ENCODE measurements around the gene KLRB1. TPM values are rescaled to one million over a fixed set of nuclear protein-coding genes. Genes with fewer than 3 reads are reported as not detected.
"Not testable (repeated sequence)": the region's sequence is repeated elsewhere in the genome, so short reads cannot be mapped to it uniquely, and the experiment has no call there.

Gene KLRB1
- polyA plus RNA-seq, 2 donors: 0.73 to 0.81 TPM

DNA sequence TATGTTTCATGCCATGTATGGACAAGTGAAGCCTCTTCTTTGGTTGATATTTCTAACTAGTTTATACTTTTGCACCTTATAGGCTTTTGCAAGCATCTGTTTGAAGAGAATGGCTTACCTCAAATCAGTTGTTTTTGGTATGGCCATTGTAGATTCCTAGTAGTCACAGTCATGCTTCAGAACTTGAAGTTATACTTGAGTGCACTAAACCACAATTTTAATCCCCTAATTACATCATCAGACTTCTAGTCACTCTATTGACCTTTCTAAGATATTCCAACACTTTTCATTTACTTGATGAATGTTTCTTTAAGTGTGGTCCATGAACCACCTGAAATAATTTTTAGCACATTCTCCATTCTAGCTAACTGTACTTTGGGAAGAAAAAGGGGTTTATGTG, 18.6 kb upstream of the KLRB1 start:
- H3K36me3 ChIP-seq (ENCODE audit: control insufficient read depth in 2 of 2, insufficient read depth in 2 of 2, low read length in 1 of 2): no peaks in the 10 kb centered on the region
- no peaks in the 10 kb centered on the region for H3K27me3 ChIP-seq (ENCODE audit: control insufficient read depth in 1 of 2, insufficient read depth in 2 of 2, low read length in 2 of 2)
- H3K9me3 ChIP-seq (ENCODE audit: control insufficient read depth in 2 of 2, insufficient read depth in 1 of 2, low read depth in 1 of 2, low read length in 1 of 2): no peaks in the 10 kb centered on the region
- no peak overlapping the region for H3K27ac ChIP-seq (ENCODE audit: low read depth in 2 of 2, low read length in 1 of 2)
- no peak overlapping the region for H3K4me3 ChIP-seq (ENCODE audit: low read depth in 1 of 2, low read length in 2 of 2)
- H3K4me1 ChIP-seq (ENCODE audit: control insufficient read depth in 2 of 2, insufficient read depth in 2 of 2, low read length in 1 of 2): no peaks in the 10 kb centered on the region

DNA sequence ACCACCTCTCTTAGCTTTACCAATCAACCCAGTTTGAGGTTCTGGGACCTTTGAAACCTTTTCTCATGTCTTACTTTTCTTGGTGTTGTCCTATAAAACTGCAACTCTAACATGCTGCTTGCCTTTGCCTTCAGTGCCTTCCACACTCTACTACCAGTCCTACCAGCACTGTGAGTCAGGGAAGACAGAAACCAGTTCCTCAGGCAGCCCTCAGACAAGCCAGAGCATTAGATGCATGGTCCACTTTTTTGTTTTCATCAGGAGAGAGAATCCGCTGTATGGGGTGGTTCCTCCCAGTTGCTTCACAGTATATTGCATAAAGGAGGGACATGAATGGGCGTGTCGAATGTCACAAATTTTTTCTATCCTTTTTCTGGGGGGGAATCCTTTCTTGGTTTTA, 17.3 kb upstream of the KLRB1 start:
- no peak overlapping the region for H3K4me3 ChIP-seq (ENCODE audit: low read depth in 1 of 2, low read length in 2 of 2)
- no peaks in the 10 kb centered on the region for H3K27me3 ChIP-seq (ENCODE audit: control insufficient read depth in 1 of 2, insufficient read depth in 2 of 2, low read length in 2 of 2)
- H3K9me3 ChIP-seq (ENCODE audit: control insufficient read depth in 2 of 2, insufficient read depth in 1 of 2, low read depth in 1 of 2, low read length in 1 of 2): no peaks in the 10 kb centered on the region
- no peaks in the 10 kb centered on the region for H3K4me1 ChIP-seq (ENCODE audit: control insufficient read depth in 2 of 2, insufficient read depth in 2 of 2, low read length in 1 of 2)
- no peak overlapping the region for H3K27ac ChIP-seq (ENCODE audit: low read depth in 2 of 2, low read length in 1 of 2)
- 85 to 95% methylated on average over 3 of the region's 3 CpGs for WGBS, 2 donors
- H3K36me3 ChIP-seq (ENCODE audit: control insufficient read depth in 2 of 2, insufficient read depth in 2 of 2, low read length in 1 of 2): no peaks in the 10 kb centered on the region

DNA sequence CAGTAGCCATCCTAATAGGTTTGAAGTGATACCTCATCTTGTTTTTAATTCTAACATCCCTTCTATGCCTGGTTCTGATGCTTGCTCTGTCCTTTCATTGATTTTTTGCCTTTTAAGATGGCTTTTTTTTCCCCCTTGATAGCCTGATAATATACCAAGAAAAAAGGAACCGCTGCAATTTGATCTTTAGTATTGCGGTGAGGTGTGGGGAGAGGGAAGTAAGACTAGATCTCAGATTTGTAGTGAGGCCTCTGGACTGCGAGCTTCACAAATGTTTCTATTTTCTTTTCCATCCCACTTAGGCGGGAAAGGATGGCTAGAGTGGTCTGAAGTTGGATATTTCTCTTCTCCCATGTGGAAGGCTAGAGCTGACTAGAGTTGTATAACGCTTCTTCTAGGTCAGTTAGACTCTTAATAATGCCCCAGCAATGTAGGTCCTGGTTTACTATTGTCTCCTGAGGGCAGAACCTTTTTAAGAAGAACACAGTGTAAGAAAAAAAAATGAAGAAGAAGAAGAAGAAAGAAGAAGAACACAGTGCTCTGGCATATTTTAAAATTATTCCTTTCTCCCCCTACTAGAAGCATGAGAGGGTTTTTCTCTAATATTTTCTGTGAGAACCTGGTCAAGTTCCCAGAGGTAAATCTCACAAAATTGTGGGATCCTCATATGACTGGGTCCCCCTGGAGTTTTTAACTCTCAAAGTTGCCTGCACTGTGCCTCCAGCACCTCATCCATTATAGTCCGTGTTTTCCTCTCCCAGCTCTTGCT, 11.9 kb upstream of the KLRB1 start:
- Histone ChIP-seq H3K27me3 (ENCODE audit: control insufficient read depth in 1 of 2, insufficient read depth in 2 of 2, low read length in 2 of 2) (no peaks in the 10 kb centered on the region), H3K9me3 (ENCODE audit: control insufficient read depth in 2 of 2, insufficient read depth in 1 of 2, low read depth in 1 of 2, low read length in 1 of 2) (no peaks in the 10 kb centered on the region), H3K36me3 (ENCODE audit: control insufficient read depth in 2 of 2, insufficient read depth in 2 of 2, low read length in 1 of 2) (no peaks in the 10 kb centered on the region), H3K4me1 (ENCODE audit: control insufficient read depth in 2 of 2, insufficient read depth in 2 of 2, low read length in 1 of 2) (no peaks in the 10 kb centered on the region), H3K27ac (ENCODE audit: low read depth in 2 of 2, low read length in 1 of 2) (no peak overlapping the region), H3K4me3 (ENCODE audit: low read depth in 1 of 2, low read length in 2 of 2) (no peak overlapping the region)
- 88 to 94% methylated on average over 6 of the region's 6 CpGs for WGBS, 2 donors

DNA sequence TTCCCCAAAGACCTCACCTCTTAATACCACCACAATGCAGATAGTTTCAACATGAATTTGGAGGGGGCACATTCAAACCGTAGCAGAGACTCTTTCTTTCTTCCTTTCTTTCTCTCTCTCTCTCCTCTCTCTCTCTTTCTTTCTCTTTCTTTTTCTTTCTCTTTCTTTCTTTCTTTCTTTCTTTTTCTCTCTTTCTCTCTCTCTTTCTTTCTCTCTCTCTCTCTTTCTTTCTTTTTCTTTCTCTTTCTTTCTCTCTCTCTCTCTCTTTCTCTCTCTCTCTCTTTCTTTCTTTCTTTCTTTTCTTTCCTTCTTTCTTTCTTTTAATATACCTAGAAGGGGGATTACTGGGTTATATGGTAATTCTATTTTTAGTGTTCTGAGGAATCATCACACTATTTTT, 11.2 kb upstream of the KLRB1 start:
- not testable (repeated sequence) for H3K36me3 ChIP-seq (ENCODE audit: control insufficient read depth in 2 of 2, insufficient read depth in 2 of 2, low read length in 1 of 2); H3K4me1 ChIP-seq (ENCODE audit: control insufficient read depth in 2 of 2, insufficient read depth in 2 of 2, low read length in 1 of 2); H3K9me3 ChIP-seq (ENCODE audit: control insufficient read depth in 2 of 2, insufficient read depth in 1 of 2, low read depth in 1 of 2, low read length in 1 of 2); H3K4me3 ChIP-seq (ENCODE audit: low read depth in 1 of 2, low read length in 2 of 2); H3K27ac ChIP-seq (ENCODE audit: low read depth in 2 of 2, low read length in 1 of 2); H3K27me3 ChIP-seq (ENCODE audit: control insufficient read depth in 1 of 2, insufficient read depth in 2 of 2, low read length in 2 of 2)
- WGBS, 2 donors: 92 to 95% methylated on average over 1 of the region's 1 CpG

DNA sequence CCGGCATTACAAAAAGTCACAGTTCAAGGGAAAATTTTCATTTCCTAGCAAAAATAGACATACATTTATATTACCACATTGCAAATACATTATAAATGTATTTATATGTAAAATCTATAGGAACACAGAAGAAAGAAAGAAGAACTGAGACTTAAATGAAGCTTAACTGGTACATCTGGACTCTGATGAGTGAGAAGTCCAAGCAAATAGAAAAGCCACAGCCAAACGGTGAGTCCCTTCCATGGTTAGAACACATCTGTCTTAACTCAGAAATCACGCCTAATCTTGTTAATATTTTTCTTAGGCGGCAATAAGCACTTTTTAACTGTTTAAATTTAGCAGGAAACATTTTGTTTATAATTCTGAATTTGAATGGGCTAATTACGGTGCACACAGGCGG, 9.4 kb upstream of the KLRB1 start:
- H3K4me3 ChIP-seq (ENCODE audit: low read depth in 1 of 2, low read length in 2 of 2): no peak overlapping the region
- H3K27ac ChIP-seq (ENCODE audit: low read depth in 2 of 2, low read length in 1 of 2): no peak overlapping the region
- no peaks in the 10 kb centered on the region for H3K4me1 ChIP-seq (ENCODE audit: control insufficient read depth in 2 of 2, insufficient read depth in 2 of 2, low read length in 1 of 2)
- no peaks in the 10 kb centered on the region for H3K27me3 ChIP-seq (ENCODE audit: control insufficient read depth in 1 of 2, insufficient read depth in 2 of 2, low read length in 2 of 2)
- H3K9me3 ChIP-seq (ENCODE audit: control insufficient read depth in 2 of 2, insufficient read depth in 1 of 2, low read depth in 1 of 2, low read length in 1 of 2): no peaks in the 10 kb centered on the region
- H3K36me3 ChIP-seq (ENCODE audit: control insufficient read depth in 2 of 2, insufficient read depth in 2 of 2, low read length in 1 of 2): no peaks in the 10 kb centered on the region
- WGBS, 2 donors: 76 to 81% methylated on average over 6 of the region's 6 CpGs

DNA sequence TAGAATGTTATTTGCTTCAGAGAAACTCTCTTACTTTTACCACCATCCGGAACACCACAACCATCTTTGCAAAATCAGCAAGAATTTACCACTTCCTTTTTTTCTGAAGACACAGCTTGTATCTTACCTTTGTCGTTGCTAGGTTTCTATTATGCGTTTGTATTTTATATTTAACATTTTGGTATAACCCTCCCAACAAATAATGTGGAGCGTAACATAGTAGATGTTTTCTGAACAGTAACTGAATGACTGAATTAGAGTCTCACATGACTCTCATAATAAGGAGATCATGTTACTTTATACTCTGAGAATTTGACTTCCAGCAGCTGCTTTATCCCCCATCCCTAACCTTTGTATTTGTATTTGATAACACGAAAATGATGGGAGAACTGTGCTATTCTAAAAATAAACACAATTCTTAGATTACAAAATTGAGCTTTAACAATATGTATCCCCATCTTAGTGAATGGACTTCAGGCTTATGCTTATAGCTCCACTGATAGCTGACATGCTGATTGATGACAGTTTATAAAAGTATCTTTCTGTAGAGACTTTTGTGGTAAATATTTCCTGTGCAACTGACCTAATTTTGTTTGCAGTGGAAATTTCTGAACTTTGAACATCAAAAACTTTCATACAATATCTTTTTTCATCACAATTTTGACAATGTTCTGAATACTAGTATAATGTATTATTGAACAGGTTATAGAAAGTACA, 7.9 kb upstream of the KLRB1 start:
- Histone ChIP-seq H3K27me3 (ENCODE audit: control insufficient read depth in 1 of 2, insufficient read depth in 2 of 2, low read length in 2 of 2) (no peaks in the 10 kb centered on the region), H3K9me3 (ENCODE audit: control insufficient read depth in 2 of 2, insufficient read depth in 1 of 2, low read depth in 1 of 2, low read length in 1 of 2) (no peaks in the 10 kb centered on the region), H3K4me3 (ENCODE audit: low read depth in 1 of 2, low read length in 2 of 2) (no peak overlapping the region), H3K27ac (ENCODE audit: low read depth in 2 of 2, low read length in 1 of 2) (no peak overlapping the region), H3K4me1 (ENCODE audit: control insufficient read depth in 2 of 2, insufficient read depth in 2 of 2, low read length in 1 of 2) (no peaks in the 10 kb centered on the region), H3K36me3 (ENCODE audit: control insufficient read depth in 2 of 2, insufficient read depth in 2 of 2, low read length in 1 of 2) (no peaks in the 10 kb centered on the region)
- WGBS, 2 donors: 51 to 53% methylated on average over 5 of the region's 5 CpGs

DNA sequence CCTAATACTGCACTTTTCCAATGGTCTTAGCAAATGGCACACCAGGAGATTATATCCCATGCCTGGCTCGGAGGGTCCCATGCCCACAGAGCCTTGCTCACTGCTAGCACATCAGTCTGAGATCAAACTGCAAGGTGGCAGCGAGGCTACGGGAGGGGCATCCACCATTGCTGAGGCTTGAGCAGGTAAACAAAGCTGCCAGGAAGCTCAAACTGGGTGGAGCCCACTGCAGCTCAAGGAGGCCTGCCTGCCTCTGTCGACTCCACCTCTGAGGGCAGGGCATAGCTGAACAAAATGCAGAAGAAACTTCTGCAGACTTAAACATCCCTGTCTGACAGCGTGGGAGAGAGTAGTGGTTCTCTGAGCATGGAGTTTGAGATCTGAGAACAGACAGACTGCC, 2.9 kb upstream of the KLRB1 start:
- not testable (repeated sequence) for H3K9me3 ChIP-seq (ENCODE audit: control insufficient read depth in 2 of 2, insufficient read depth in 1 of 2, low read depth in 1 of 2, low read length in 1 of 2); H3K4me1 ChIP-seq (ENCODE audit: control insufficient read depth in 2 of 2, insufficient read depth in 2 of 2, low read length in 1 of 2); H3K27ac ChIP-seq (ENCODE audit: low read depth in 2 of 2, low read length in 1 of 2); H3K27me3 ChIP-seq (ENCODE audit: control insufficient read depth in 1 of 2, insufficient read depth in 2 of 2, low read length in 2 of 2); H3K4me3 ChIP-seq (ENCODE audit: low read depth in 1 of 2, low read length in 2 of 2); H3K36me3 ChIP-seq (ENCODE audit: control insufficient read depth in 2 of 2, insufficient read depth in 2 of 2, low read length in 1 of 2)
- WGBS, 2 donors: 93 to 99% methylated on average over 5 of the region's 5 CpGs

DNA sequence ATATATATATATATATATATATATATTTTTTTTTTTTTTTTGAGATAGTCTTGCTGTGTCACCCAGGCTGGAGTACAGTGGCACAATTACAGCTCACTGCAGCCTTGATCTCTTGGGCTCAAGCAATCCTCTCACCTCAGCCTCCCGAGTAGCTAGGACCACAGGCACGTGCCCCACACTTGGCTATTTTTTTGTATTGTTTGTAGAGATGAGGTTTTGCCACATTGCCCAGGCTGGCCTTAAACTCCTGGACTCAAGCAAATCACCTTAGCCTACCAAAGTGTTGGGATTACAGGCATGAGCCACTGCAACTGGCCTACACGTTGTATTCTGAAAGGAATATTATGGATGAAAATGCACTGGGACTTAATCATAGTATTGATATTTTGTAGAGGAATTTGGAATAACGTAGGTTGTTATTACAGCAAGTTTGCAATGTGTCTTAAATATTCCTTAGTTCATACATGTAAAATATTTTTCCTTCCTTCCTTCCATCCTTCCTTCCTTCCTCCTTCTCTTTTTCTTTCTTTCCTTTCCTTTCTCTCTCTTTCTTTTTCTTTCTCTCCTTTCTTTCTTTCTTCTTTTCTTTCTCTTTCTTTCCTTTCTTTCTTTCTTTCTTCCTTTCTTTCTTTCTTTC, 862 bp downstream of the KLRB1 start:
- 88 to 91% methylated on average over 4 of the region's 4 CpGs for WGBS, 2 donors
- H3K27me3 ChIP-seq (ENCODE audit: control insufficient read depth in 1 of 2, insufficient read depth in 2 of 2, low read length in 2 of 2): no peaks in the 10 kb centered on the region
- no peaks in the 10 kb centered on the region for H3K9me3 ChIP-seq (ENCODE audit: control insufficient read depth in 2 of 2, insufficient read depth in 1 of 2, low read depth in 1 of 2, low read length in 1 of 2)
- H3K27ac ChIP-seq (ENCODE audit: low read depth in 2 of 2, low read length in 1 of 2): no peak overlapping the region
- no peak overlapping the region for H3K4me3 ChIP-seq (ENCODE audit: low read depth in 1 of 2, low read length in 2 of 2)
- no peaks in the 10 kb centered on the region for H3K36me3 ChIP-seq (ENCODE audit: control insufficient read depth in 2 of 2, insufficient read depth in 2 of 2, low read length in 1 of 2)
- no peaks in the 10 kb centered on the region for H3K4me1 ChIP-seq (ENCODE audit: control insufficient read depth in 2 of 2, insufficient read depth in 2 of 2, low read length in 1 of 2)

DNA sequence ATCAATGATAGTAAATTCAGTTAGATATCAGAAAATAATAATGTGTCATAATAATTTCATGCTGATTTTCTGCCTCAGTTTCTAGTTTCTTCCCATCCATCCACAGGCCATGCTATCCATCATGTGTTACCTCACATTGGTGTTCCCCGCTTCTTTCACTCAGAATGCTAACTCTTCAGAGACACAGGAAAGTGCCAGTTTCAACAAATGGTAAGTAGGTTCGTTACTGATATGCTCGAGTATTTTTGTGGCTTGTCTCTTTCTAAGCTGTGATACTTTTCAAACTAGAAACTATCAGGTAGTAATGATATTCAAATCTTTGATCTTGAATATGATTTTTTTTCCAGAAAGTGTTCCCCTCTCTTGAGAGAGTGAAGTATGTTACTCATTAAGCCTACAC, 1.5 kb downstream of the KLRB1 start:
- Histone ChIP-seq H3K4me3 (ENCODE audit: low read depth in 1 of 2, low read length in 2 of 2) (no peak overlapping the region), H3K36me3 (ENCODE audit: control insufficient read depth in 2 of 2, insufficient read depth in 2 of 2, low read length in 1 of 2) (no peaks in the 10 kb centered on the region), H3K27ac (ENCODE audit: low read depth in 2 of 2, low read length in 1 of 2) (no peak overlapping the region), H3K4me1 (ENCODE audit: control insufficient read depth in 2 of 2, insufficient read depth in 2 of 2, low read length in 1 of 2) (no peaks in the 10 kb centered on the region), H3K27me3 (ENCODE audit: control insufficient read depth in 1 of 2, insufficient read depth in 2 of 2, low read length in 2 of 2) (no peaks in the 10 kb centered on the region), H3K9me3 (ENCODE audit: control insufficient read depth in 2 of 2, insufficient read depth in 1 of 2, low read depth in 1 of 2, low read length in 1 of 2) (no peaks in the 10 kb centered on the region)
- WGBS, 2 donors: 90 to 95% methylated on average over 3 of the region's 3 CpGs
